Sigmoid colon (tissue), 7 donors: ENCODE data around the gene C11orf54. TPM values are rescaled to one million over a fixed set of nuclear protein-coding genes. Genes with fewer than 3 reads are reported as not detected.

ENCODE experiments used
- DNase-seq: peaks from one replicate; pipeline ENCODE4 v3.0.0-alpha.2; 2019
- H3K27ac ChIP-seq, 4 donors: fragments of 200-600 bp; sonication (generic); one replicate each; pipeline ENCODE4 v1.5.1; 2016 to 2019; ENCODE audit warnings: mild to moderate bottlenecking in 1 of 4
- H3K27me3 ChIP-seq, 3 donors: fragments of 200-600 bp; sonication (generic); one replicate each; pipeline ENCODE4 v1.5.1; 2019; ENCODE audit warnings: mild to moderate bottlenecking in 1 of 3
- H3K36me3 ChIP-seq, 4 donors: fragments of 200-600 bp; sonication (generic); one replicate each; pipeline ENCODE4 v1.5.1; 2016 to 2019
- H3K4me1 ChIP-seq, 4 donors: fragments of 200-600 bp; sonication (generic); one replicate each; pipeline ENCODE4 v1.5.1; 2017 to 2019
- H3K4me3 ChIP-seq, 4 donors: fragments of 200-600 bp; sonication (generic); one replicate each; pipeline ENCODE4 v1.5.1; 2017 to 2019; ENCODE audit warnings: mild to moderate bottlenecking in 2 of 4, moderate library complexity in 1 of 4
- H3K9me3 ChIP-seq, 4 donors: fragments of 200-600 bp in 3 of 4; sonication (generic) in 3 of 4; one replicate each; pipeline versions ENCODE4 v1.5.1 to v1.6.1; 2013 to 2019
- CTCF ChIP-seq, 4 experiments: fragments of 450-650 bp in 3 of 4; fragments of 200-600 bp in 1 of 4; IDR thresholded peaks; one replicate each; pipeline ENCODE4 v1.5.1; 2016 to 2019; ENCODE audit warnings: antibody characterized with exemption in 4 of 4, mild to moderate bottlenecking in 3 of 4, moderate library complexity in 2 of 4
- EP300 ChIP-seq, 4 donors: sonication (generic); formaldehyde crosslinking; IDR thresholded peaks; one replicate each; pipeline ENCODE4 v1.6.1; 2017; ENCODE audit warnings: antibody characterized with exemption in 4 of 4
- POLR2A ChIP-seq, 2 donors: fragments of 450-650 bp; IDR thresholded peaks; one replicate each; pipeline ENCODE4 v1.6.1; 2016; ENCODE audit warnings: antibody characterized with exemption in 2 of 2, mild to moderate bottlenecking in 2 of 2, moderate library complexity in 2 of 2
- POLR2AphosphoS5 ChIP-seq, 4 donors: sonication (generic); formaldehyde crosslinking; IDR thresholded peaks; one replicate each; pipeline ENCODE4 v1.6.1; 2017; ENCODE audit warnings: antibody characterized with exemption in 4 of 4
- WGBS, 2 donors: extraction: QIAGEN DNeasy Blood & Tissue Kit; methylation state at CpG; one replicate each; pipeline ENCODE4 v1.1.7; 2013; 5-methylcytosine and 5-hydroxymethylcytosine counted together
- intact Hi-C: fragments of 100-400 bp; cut with DNase I; formaldehyde crosslinking; loops from one replicate; pipeline ENCODE4 v1.15.1; 2023
- polyA plus RNA-seq, 3 donors: library from polyadenylated mRNA; stranded (reverse); fragments of 200-250 nt; gene quantifications; one replicate each; pipeline ENCODE4 v1.2.3, GENCODE V29; 2013
- total RNA-seq, 4 donors: library from RNA; depleted of rRNA; stranded (reverse); fragments of >200 nt; gene quantifications; one replicate each; pipeline ENCODE4 v1.1.0, GENCODE V29; 2016
- donor health status: healthy with polysubstance abuse.
- donor health status: Bipolar disorder and iron deficiency.
- donor health status: healthy.

The C11orf54 gene
- total and polyA plus RNA-seq, 7 donors, result 23.7 to 82.8 (median 43.8) TPM

- Histone ChIP-seq H3K4me3 (no peak overlapping the region), H3K36me3 (peaks cover 0 to 9% (median 6%) of the 10 kb centered on the region in 4 donors), H3K27ac (peak overlapping the region in 2 of 4 donors; percentile 60 to 72), H3K9me3 (no peaks in the 10 kb centered on the region), H3K27me3 (no peaks in the 10 kb centered on the region), H3K4me1 (peaks cover 0 to 31% (median 10%) of the 10 kb centered on the region in 4 donors)
- DNase-seq, result no peak
- intact Hi-C loops, result loop anchor here (10.0 kb wide), 1 partner anchor 389 kb away; no protein-coding TSS in a partner anchor
- TF ChIP-seq EP300 (IDR thresholded peaks at IDR 0.05) (no peak), CTCF (IDR thresholded peaks at IDR 0.05) (no peak), POLR2AphosphoS5 (IDR thresholded peaks at IDR 0.05) (no peak), POLR2A (IDR thresholded peaks at IDR 0.05) (no peak)
- 20 to 73% methylated on average over 2 of the region's 2 CpGs for WGBS, 2 donors
Measured at GRCh38 chr11:93746101-93746500, 4.6 kb downstream of the C11orf54 start.

GRCh38 chr11:93747122-93747521, 5.7 kb downstream of the C11orf54 start:
- H3K27ac ChIP-seq, result no peak overlapping the region
- DNase-seq, result no peak
- WGBS, 2 donors, result 13 to 69% methylated on average over 1 of the region's 1 CpG
- H3K27me3 ChIP-seq, result no peaks in the 10 kb centered on the region
- no peak for TF ChIP-seq POLR2A (IDR thresholded peaks at IDR 0.05)
- no peak for TF ChIP-seq POLR2AphosphoS5 (IDR thresholded peaks at IDR 0.05)
- intact Hi-C loops, result loop anchor here (10.0 kb wide), 1 partner anchor 388 kb away; no protein-coding TSS in a partner anchor
- no peak overlapping the region for H3K4me3 ChIP-seq
- no peaks in the 10 kb centered on the region for H3K9me3 ChIP-seq
- H3K36me3 ChIP-seq, result peaks cover 0 to 10% (median 7%) of the 10 kb centered on the region in 4 donors
- peaks cover 0 to 30% (median 8%) of the 10 kb centered on the region in 4 donors for H3K4me1 ChIP-seq

- Histone ChIP-seq H3K4me3 (no peak overlapping the region), H3K27me3 (no peaks in the 10 kb centered on the region), H3K4me1 (peaks cover 0 to 8% (median 0%) of the 10 kb centered on the region in 4 donors), H3K27ac (no peak overlapping the region), H3K36me3 (peaks cover 3 to 31% (median 13%) of the 10 kb centered on the region in 4 donors), H3K9me3 (no peaks in the 10 kb centered on the region)
- WGBS, 2 donors, result 75 to 78% methylated on average over 1 of the region's 1 CpG
- intact Hi-C loops, result no loop called here
- no peak for TF ChIP-seq CTCF (IDR thresholded peaks at IDR 0.05)
- no peak for TF ChIP-seq POLR2AphosphoS5 (IDR thresholded peaks at IDR 0.05)
- no peak for TF ChIP-seq EP300 (IDR thresholded peaks at IDR 0.05)
- no peak for DNase-seq
Measured at GRCh38 chr11:93751001-93751400, 9.5 kb downstream of the C11orf54 start.

GRCh38 chr11:93753241-93753640, 11.8 kb downstream of the C11orf54 start:
- H3K27ac ChIP-seq, result no peak overlapping the region
- no peaks in the 10 kb centered on the region for H3K9me3 ChIP-seq
- intact Hi-C loops, result no loop called here

GRCh38 chr11:93756748-93757147, 15.3 kb downstream of the C11orf54 start:
- intact Hi-C loops, result no loop called here
- no peak overlapping the region for H3K4me3 ChIP-seq
- TF ChIP-seq POLR2AphosphoS5 (IDR thresholded peaks at IDR 0.05) (no peak), POLR2A (IDR thresholded peaks at IDR 0.05) (no peak), EP300 (IDR thresholded peaks at IDR 0.05) (no peak), CTCF (IDR thresholded peaks at IDR 0.05) (no peak)
- H3K27me3 ChIP-seq, result no peaks in the 10 kb centered on the region
- no peaks in the 10 kb centered on the region for H3K9me3 ChIP-seq
- H3K36me3 ChIP-seq, result peaks cover 24 to 89% (median 46%) of the 10 kb centered on the region in 4 donors
- no peak for DNase-seq
- H3K4me1 ChIP-seq, result no peaks in the 10 kb centered on the region
- H3K27ac ChIP-seq, result no peak overlapping the region
- 83 to 84% methylated on average over 3 of the region's 3 CpGs for WGBS, 2 donors

More at GRCh38 chr11:93753241-93753640, 11.8 kb downstream of the C11orf54 start:
- H3K4me1 ChIP-seq, result no peaks in the 10 kb centered on the region
- no peaks in the 10 kb centered on the region for H3K27me3 ChIP-seq
- DNase-seq, result no peak
- peaks cover 12 to 54% (median 27%) of the 10 kb centered on the region in 4 donors for H3K36me3 ChIP-seq
- no peak overlapping the region for H3K4me3 ChIP-seq
- no peak for TF ChIP-seq POLR2AphosphoS5 (IDR thresholded peaks at IDR 0.05)
- TF ChIP-seq POLR2A (IDR thresholded peaks at IDR 0.05), result no peak
- no peak for TF ChIP-seq CTCF (IDR thresholded peaks at IDR 0.05)
- no peak for TF ChIP-seq EP300 (IDR thresholded peaks at IDR 0.05)
- WGBS, 2 donors, result 94 to 96% methylated on average over 2 of the region's 2 CpGs
